Panc1 (cell line): ENCODE results near the gene C22orf15. TPM values are rescaled to one million over a fixed set of nuclear protein-coding genes. Genes with fewer than 3 reads are reported as not detected.

ENCODE experiments used
- ATAC-seq: fragments of 200-7000 bp; cut with Tn5 transposase; 2 replicates; pipeline ENCODE4 v1.9.1; 2020; ENCODE audit warnings: mild to moderate bottlenecking, moderate library complexity
- BruUV-seq: library from RNA; stranded (reverse); fragments of 400-500 nt; replicated peaks from 2 replicates; lab custom pipeline; 2021; lab: Mats Ljungman, UMichigan
- CTCF ChIA-PET: fragments of 300-600 bp; sonication (Branson Sonifier 250); formaldehyde crosslinking; loops from one replicate; lab custom pipeline; 2022; ENCODE audit warnings: antibody characterized with exemption; lab: Charles Lee
- POLR2A ChIA-PET: fragments of 300-600 bp; sonication (Branson Sonifier 250); formaldehyde crosslinking; loops from one replicate; lab custom pipeline; 2022; ENCODE audit warnings: antibody characterized with exemption; lab: Charles Lee
- DNase-seq: peaks from one replicate; pipeline ENCODE4 v3.0.0-alpha.2; 2010; ENCODE audit warnings: low read depth, low spot score
- H3K27ac ChIP-seq: 2 replicates; pipeline ENCODE4 v1.5.1; 2011; ENCODE audit warnings: mild to moderate bottlenecking, low read length, inconsistent platforms
- H3K27me3 ChIP-seq: fragments of 200-500 bp; sonication (Bioruptor generic); 2 replicates; pipeline ENCODE4 v1.6.0; 2014; ENCODE audit warnings: low read length, inconsistent platforms; ENCODE audit not compliant: control insufficient read depth, insufficient read depth
- H3K36me3 ChIP-seq: fragments of 200-500 bp; sonication (Bioruptor generic); 2 replicates; pipeline ENCODE4 v1.5.1; 2014; ENCODE audit warnings: inconsistent platforms, mild to moderate bottlenecking, low read length, moderate library complexity; ENCODE audit not compliant: control insufficient read depth, insufficient read depth
- H3K4me1 ChIP-seq: 2 replicates; pipeline ENCODE4 v1.5.1; 2011; ENCODE audit warnings: inconsistent platforms, mild to moderate bottlenecking, low read length, moderate library complexity; ENCODE audit not compliant: control insufficient read depth, insufficient read depth
- H3K4me3 ChIP-seq, 2 experiments: 2 replicates each; pipeline ENCODE4 v1.5.1; 2011 to 2012; ENCODE audit warnings: low read depth in 2 of 2, low read length in 2 of 2, mild to moderate bottlenecking in 2 of 2, inconsistent platforms in 1 of 2, moderate library complexity in 1 of 2
- H3K9me3 ChIP-seq: fragments of 200-500 bp; sonication (Bioruptor generic); 2 replicates; pipeline ENCODE4 v1.5.1; 2014; ENCODE audit warnings: low read depth, mild to moderate bottlenecking, inconsistent platforms, low read length, moderate library complexity; ENCODE audit not compliant: control insufficient read depth, insufficient read depth
- CTCF ChIP-seq: fragments of 450-650 bp; IDR thresholded peaks from 2 replicates; pipeline ENCODE4 v1.5.1; 2017; ENCODE audit warnings: mild to moderate bottlenecking
- POLR2AphosphoS5 ChIP-seq: IDR thresholded peaks from 2 replicates; pipeline ENCODE4 v1.6.1; 2012; ENCODE audit warnings: mild to moderate bottlenecking, low read depth, low read length, moderate library complexity
- REST ChIP-seq, 2 experiments: IDR thresholded peaks; 2 replicates each; pipeline ENCODE4 v1.6.1; 2011 to 2012; ENCODE audit warnings: low read depth in 2 of 2, control low read depth in 1 of 2, low read length in 1 of 2, mild to moderate bottlenecking in 1 of 2, moderate library complexity in 1 of 2; ENCODE audit not compliant: insufficient read depth in 1 of 2
- SIN3A ChIP-seq: IDR thresholded peaks from 2 replicates; pipeline ENCODE4 v1.6.1; 2012; ENCODE audit warnings: low read depth, mild to moderate bottlenecking, low read length, moderate library complexity, borderline replicate concordance; ENCODE audit not compliant: insufficient read depth
- TCF7L2 ChIP-seq: IDR thresholded peaks from 2 replicates; pipeline ENCODE4 v1.6.1; 2011; ENCODE audit warnings: mild to moderate bottlenecking, low read depth, low read length, inconsistent platforms
- in situ Hi-C: cut with HindIII; loops from 2 replicates; pipeline ENCODE4 v1.10.0; 2016; ENCODE audit warnings: low sequenced_read_pairs, low pct_unique_long_range_greater_than_20kb
- intact Hi-C: fragments of 100-400 bp; cut with micrococcal nuclease; formaldehyde crosslinking; loops from one replicate; pipeline ENCODE4 v1.10.0; 2022; ENCODE audit not compliant: unreplicated experiment
- total RNA-seq: library from RNA; stranded (reverse); gene quantifications from one replicate; pipeline ENCODE4 v1.2.1, GENCODE V29; 2021; ENCODE audit not compliant: unreplicated experiment

The C22orf15 gene
- total RNA-seq, 1 experiment from 2014 or later = not detected

DNA sequence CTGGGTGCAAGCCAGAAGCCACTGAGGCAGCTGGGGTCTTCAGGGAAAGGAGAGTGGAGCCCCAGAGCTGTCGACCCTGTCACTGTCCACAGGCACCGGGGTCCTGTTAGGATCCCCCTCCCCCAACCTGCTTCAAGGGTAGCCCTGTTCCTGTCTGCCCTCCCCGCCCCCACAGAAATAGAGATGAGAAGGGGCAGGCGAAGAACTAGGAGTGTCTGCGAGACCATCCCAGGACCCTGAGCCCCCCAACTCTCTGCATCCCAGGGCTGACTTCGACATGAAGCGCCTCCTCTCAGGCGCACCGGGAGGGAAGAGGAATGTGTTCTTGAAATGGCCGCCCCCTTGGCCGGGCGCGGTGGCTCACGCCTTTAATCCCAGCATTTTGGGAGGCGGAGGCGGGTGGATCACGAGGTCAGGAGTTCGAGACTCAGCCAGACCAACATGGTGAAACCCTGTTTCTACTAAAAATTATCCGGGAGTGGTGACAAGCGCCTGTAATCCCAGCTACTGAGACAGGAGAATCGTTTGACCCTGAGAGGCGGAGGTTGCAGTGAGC lies 11.3 kb upstream of the C22orf15 start:
- Histone ChIP-seq H3K27ac (peak overlapping the region; percentile 82), H3K4me1 (peaks cover 6% of the 10 kb centered on the region), H3K36me3 (peaks cover 7% of the 10 kb centered on the region; the same call in 1 of the 2 replicates), H3K9me3 (no peaks in the 10 kb centered on the region), H3K4me3 (peak overlapping the region; percentile 61 to 69), H3K27me3 (no peaks in the 10 kb centered on the region)
- in situ Hi-C loops = no loop called here
- no TSS peak for BruUV-seq
- ChIA-PET CTCF (no interaction called here), POLR2A (no interaction called here)
- intact Hi-C loops = no loop called here
- DNase-seq = no peak
- TF ChIP-seq POLR2AphosphoS5 (no peak), TCF7L2 (no peak), CTCF (no peak), SIN3A (no peak), REST (IDR thresholded peaks at IDR 0.05; ENCODE audit: insufficient read depth in 1 of 2, low read depth in 2 of 2, low read length in 1 of 2) (no peak)
- peak; percentile 55 for ATAC-seq

DNA sequence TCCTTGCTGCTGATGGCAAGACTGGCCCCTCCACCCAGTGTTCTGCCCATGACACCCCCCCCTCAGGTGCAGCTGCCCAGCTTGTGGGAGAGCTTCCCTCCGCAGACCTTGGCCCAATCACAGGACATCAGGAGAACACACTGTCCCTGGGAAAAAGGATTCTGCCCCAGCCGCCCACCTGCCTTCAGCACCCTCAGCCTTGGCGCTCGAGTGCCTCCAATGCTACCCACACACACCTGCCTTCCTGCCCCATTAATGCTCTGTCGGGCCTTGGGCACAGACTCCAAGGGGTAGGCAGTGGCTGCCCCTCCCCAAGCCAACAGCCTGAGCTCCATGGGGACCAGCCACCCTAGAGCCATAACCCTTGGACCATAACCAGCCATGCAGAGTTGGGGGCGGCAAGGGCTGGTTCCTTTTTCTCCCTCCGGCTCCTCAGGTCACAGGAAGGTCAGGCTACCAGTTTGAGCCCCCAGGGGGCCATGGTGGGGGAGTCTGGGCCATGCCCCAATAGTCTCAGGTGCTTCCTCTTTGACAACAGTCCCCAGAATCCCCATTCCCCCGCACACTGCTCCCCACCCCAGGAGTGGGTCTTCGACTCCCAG lies 10.6 kb upstream of the C22orf15 start:
- ChIA-PET CTCF (no interaction called here), POLR2A (no interaction called here)
- no TSS peak for BruUV-seq
- Histone ChIP-seq H3K9me3 (no peaks in the 10 kb centered on the region), H3K36me3 (peaks cover 7% of the 10 kb centered on the region; the same call in 1 of the 2 replicates), H3K4me3 (no peak overlapping the region), H3K4me1 (peaks cover 6% of the 10 kb centered on the region), H3K27me3 (no peaks in the 10 kb centered on the region), H3K27ac (no peak overlapping the region)
- in situ Hi-C loops (no loop called here), intact Hi-C loops (no loop called here)
- TF ChIP-seq TCF7L2 = no peak
- TF ChIP-seq CTCF = no peak
- TF ChIP-seq POLR2AphosphoS5 = no peak
- no peak for TF ChIP-seq SIN3A
- TF ChIP-seq REST (IDR thresholded peaks at IDR 0.05; ENCODE audit: insufficient read depth in 1 of 2, low read depth in 2 of 2, low read length in 1 of 2) = no peak
- no peak for DNase-seq
- no peak for ATAC-seq
